ENCODE data around the gene FHIT.

DNA sequence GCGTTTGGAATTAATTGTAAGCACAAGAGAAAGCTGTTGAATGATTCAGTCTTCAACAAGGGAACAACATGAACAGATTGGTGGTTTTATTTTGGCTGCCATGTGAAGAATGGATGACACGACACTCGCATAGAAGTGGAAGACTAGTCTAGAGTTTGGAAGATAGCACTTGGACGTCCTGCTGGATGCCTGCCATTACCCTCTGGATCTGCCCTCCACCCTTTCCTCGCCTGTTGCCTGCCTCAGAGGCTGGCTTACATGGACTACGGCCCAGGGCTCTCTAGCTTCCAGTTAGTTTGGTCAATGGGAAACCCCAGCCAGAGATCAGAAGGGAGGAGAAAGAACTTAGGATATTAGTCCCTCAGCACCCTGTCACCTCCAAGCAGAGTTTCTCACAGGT, 493.5 kb downstream of the FHIT start:
- TF ChIP-seq POLR2AphosphoS5 (IDR thresholded peaks at IDR 0.05; ENCODE audit: low read depth, low read length) (no peak), POLR2A (IDR thresholded peaks at IDR 0.05; ENCODE audit: low read depth, low read length) (no peak)

Data from GM12892 (cell line).